Fibroblast of villous mesenchyme (primary cell): ENCODE data around the gene FBLN2. TPM values are rescaled to one million over a fixed set of nuclear protein-coding genes. Genes with fewer than 3 reads are reported as not detected.
"Not testable (repeated sequence)": the region's sequence is repeated elsewhere in the genome, so short reads cannot be mapped to it uniquely, and the experiment has no call there.

Experiments used
- DNase-seq: peaks from one replicate; pipeline ENCODE4 v3.0.0-alpha.2; 2010; ENCODE audit warnings: low read depth
- H3K4me3 ChIP-seq: 2 replicates; pipeline ENCODE4 v1.5.1; 2011; ENCODE audit warnings: low read depth, mild to moderate bottlenecking, low read length
- total RNA-seq: library from RNA; depleted of rRNA; stranded (reverse); fragments of >200 nt; gene quantifications from 2 replicates; pipeline ENCODE4 v1.2.3, GENCODE V29; 2012
- TF ChIP-seq, protein P1 (sequence below): IDR thresholded peaks from 2 replicates; pipeline ENCODE4 v1.5.1; 2012; ENCODE audit warnings: low read depth, mild to moderate bottlenecking, low read length; ENCODE audit not compliant: insufficient read depth

The FBLN2 gene
- 30.2 and 50.6 TPM in 2 replicates for total RNA-seq

DNA sequence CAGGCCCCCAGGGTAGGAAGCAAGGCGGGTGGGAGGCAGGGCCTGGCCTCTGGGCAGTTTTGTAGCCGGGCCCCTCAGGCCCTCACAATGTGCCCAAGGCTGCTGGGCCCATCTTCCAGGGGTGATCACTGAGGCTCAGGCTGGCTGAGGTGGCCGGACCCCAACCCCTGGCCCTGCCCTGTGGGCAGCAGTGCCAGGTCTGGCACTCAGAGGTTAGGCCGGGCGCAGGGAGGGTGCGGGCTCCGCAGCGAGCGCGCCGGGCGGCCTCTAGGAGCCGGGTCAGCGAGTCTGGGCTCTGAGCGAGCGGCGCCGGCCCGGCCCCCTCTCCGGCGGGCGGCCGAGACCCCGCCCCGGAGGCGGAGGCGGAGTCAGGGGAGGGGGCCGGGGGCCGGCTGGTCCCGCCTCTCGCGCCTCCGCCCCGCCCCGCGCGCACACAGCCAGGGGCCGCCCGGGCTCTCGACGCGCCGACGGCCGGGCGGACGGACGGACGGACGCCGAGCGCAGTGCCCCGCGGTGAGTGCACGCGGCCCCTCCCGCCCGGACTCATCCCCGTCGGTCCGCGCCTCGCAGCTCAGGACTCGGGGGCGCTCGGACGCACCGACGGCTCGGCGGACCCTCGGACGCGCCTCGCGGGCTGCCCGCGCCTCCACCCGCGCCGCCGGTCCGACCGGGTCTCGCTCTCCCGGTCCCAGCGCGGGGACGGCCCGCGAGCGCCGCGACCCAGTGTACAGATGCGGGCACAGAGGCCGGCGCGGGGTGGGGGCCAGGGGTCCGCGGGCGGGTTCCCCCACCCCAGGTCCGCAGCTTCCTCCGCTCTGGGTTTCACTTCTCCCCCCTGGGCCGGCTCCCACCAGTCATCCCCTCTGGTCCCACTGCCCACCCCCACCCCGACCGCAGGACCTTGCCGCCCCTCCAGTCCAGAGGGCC is at the start of gene FBLN2:
FBLN2 (plus strand) TSS at position 430 of the 927 bp plus-strand sequence. CDS start 21,231 bp downstream, outside the sequence.
- DNase-seq: peak; percentile 66
- H3K4me3 ChIP-seq: peak within 1 kb of the TSS; percentile 62
- TF ChIP-seq, protein P1, sequence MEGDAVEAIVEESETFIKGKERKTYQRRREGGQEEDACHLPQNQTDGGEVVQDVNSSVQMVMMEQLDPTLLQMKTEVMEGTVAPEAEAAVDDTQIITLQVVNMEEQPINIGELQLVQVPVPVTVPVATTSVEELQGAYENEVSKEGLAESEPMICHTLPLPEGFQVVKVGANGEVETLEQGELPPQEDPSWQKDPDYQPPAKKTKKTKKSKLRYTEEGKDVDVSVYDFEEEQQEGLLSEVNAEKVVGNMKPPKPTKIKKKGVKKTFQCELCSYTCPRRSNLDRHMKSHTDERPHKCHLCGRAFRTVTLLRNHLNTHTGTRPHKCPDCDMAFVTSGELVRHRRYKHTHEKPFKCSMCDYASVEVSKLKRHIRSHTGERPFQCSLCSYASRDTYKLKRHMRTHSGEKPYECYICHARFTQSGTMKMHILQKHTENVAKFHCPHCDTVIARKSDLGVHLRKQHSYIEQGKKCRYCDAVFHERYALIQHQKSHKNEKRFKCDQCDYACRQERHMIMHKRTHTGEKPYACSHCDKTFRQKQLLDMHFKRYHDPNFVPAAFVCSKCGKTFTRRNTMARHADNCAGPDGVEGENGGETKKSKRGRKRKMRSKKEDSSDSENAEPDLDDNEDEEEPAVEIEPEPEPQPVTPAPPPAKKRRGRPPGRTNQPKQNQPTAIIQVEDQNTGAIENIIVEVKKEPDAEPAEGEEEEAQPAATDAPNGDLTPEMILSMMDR: no peak

- DNase-seq, H3K4me3 ChIP-seq: not testable (repeated sequence)
Measured at GRCh38 chr3:13499246-13499645, 49.7 kb upstream of the FBLN2 start.

GRCh38 chr3:13500133-13500885 is 48.6 kb upstream of the FBLN2 start:
- TF ChIP-seq, protein P1: peak; percentile 76
- H3K4me3 ChIP-seq: no peak overlapping the region
- no peak for DNase-seq

GRCh38 chr3:13501056-13501455 is 47.9 kb upstream of the FBLN2 start:
- DNase-seq: no peak
- no peak overlapping the region for H3K4me3 ChIP-seq
- TF ChIP-seq, protein P1: no peak

DNA sequence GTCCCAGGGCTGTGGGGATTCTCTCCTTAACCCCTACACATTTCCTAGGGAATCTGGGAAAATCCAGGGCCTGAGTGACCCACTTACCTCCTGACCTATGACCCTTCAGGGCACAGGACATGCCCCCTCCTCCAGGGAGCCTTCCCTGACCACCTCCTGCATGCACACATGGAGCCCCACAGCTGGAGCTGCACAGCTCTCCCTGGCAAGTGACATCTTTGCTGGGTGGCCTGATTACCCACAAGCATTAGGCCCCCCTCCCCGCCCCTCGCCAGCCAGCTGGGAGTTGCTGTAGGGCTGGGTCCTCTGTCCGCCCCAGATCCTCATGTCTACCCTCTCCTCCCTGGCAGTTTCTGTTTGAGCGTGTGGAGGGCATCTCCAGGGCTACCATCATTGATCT is 47.4 kb upstream of the FBLN2 start:
- DNase-seq: no peak
- no peak overlapping the region for H3K4me3 ChIP-seq
- TF ChIP-seq, protein P1: no peak

DNA sequence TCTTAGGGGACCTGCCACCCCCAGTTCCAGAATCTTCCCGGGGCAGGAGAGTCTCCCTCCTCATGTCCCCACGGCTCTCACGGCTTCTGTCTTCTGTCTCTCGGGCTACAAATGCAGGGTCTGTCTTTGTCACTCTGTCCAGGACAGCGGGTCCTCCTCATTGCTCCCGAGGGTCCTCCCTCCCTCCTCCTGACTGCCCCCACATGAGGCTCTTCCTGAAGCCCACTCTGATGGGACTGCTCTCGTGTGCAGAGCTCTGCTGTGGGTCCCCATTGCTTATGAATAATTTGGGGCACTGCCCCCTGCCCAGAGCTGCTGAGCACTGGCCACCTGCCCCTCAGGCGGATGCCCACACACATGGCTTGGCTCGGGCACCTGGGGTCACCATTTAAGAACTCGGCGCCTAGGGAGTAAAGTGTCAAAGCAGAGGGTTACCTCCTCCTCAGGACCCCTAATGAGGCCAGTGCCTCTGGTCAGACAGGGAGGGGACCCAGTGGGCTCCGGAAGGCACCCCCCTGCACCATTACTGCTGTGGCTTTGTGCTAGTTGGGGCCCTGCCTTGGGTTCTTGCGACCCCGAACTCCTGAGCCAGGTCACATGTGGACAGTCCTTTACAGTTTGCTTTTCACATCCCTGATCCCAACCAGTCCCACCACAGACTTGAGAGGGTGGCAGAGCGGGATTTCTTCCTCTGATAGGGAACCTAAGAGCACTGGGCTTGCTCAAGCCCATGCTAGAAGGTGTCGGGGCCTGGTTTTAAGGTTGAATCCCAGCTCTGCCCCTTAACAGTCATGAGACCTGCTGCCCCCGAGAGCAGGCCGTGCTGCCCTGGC is 46.8 kb upstream of the FBLN2 start:
- no peak overlapping the region for H3K4me3 ChIP-seq
- no peak for DNase-seq
- TF ChIP-seq, protein P1: no peak
